ENCODE results near the gene WDR12. TPM values are rescaled to one million over a fixed set of nuclear protein-coding genes. Genes with fewer than 3 reads are reported as not detected.
"Not testable (repeated sequence)": the region's sequence is repeated elsewhere in the genome, so short reads cannot be mapped to it uniquely, and the experiment has no call there.

The WDR12 gene
- 10 to 100 TPM; 39.2 to 53.4 TPM for total RNA-seq
- long read RNA-seq, full-length matches to known transcripts, result 25 of 30 reads
- long read RNA-seq, partial matches to known transcripts, result 2 of 30 reads
- long read RNA-seq, other reads (novel, unspliced or antisense), result 3 of 30 reads

- DNase-seq (peak; percentile 97), ATAC-seq (peak; percentile 98)
- intact Hi-C loops (cut with DNase I), result no loop called here
These were observed at the start of gene WDR12, which contains the start of gene CARF for GRCh38 chr2:202911512-202912341. TSS of gene WDR12 (minus strand) at chr2:202911673. CDS start at chr2:202911476, 197 bp downstream. TSS of gene CARF (plus strand) at chr2:202912275. CDS start at chr2:202941903, 29,628 bp downstream.

- intact Hi-C loops (cut with DNase I), result no loop called here
- DNase-seq, result no peak
- no peak for ATAC-seq
These were observed 49.1 kb upstream of the WDR12 start for GRCh38 chr2:202960524-202960923.

- DNase-seq, result no peak
- ATAC-seq, result no peak
- intact Hi-C loops (cut with DNase I), result no loop called here
These were observed 39.1 kb upstream of the WDR12 start for GRCh38 chr2:202950592-202950991.

GRCh38 chr2:202949333-202949732 is 37.9 kb upstream of the WDR12 start:
- ATAC-seq; intact Hi-C loops (cut with DNase I); DNase-seq: not testable (repeated sequence)

- intact Hi-C loops (cut with DNase I), result no loop called here
- ATAC-seq, result no peak
- no peak for DNase-seq
These were observed 34.0 kb upstream of the WDR12 start for GRCh38 chr2:202945497-202945896.

GRCh38 chr2:202944816-202945215 is 33.3 kb upstream of the WDR12 start:
- intact Hi-C loops (cut with DNase I), result no loop called here
- DNase-seq (no peak), ATAC-seq (no peak)

- intact Hi-C loops (cut with DNase I), result no loop called here
- no peak for ATAC-seq
- DNase-seq, result no peak
These were observed 32.9 kb upstream of the WDR12 start for GRCh38 chr2:202944408-202944807.

GRCh38 chr2:202941771-202942170 is 30.3 kb upstream of the WDR12 start:
- DNase-seq (no peak), ATAC-seq (no peak)
- intact Hi-C loops (cut with DNase I), result no loop called here

- intact Hi-C loops (cut with DNase I), result no loop called here
- ATAC-seq (no peak), DNase-seq (no peak)
These were observed 27.5 kb upstream of the WDR12 start for GRCh38 chr2:202938960-202939359.

- intact Hi-C loops (cut with DNase I), result no loop called here
These were observed 23.0 kb upstream of the WDR12 start for GRCh38 chr2:202934456-202934855.

GRCh38 chr2:202933958-202934357 is 22.5 kb upstream of the WDR12 start:
- intact Hi-C loops (cut with DNase I), result no loop called here
- ATAC-seq, result no peak

More at GRCh38 chr2:202934456-202934855, 23.0 kb upstream of the WDR12 start:
- no peak for DNase-seq
- no peak for ATAC-seq

GRCh38 chr2:202933139-202933510 is 21.7 kb upstream of the WDR12 start:
- DNase-seq, result no peak
- peak in 1 of 2 donors; percentile 38 for ATAC-seq
- intact Hi-C loops (cut with DNase I), result no loop called here

More at GRCh38 chr2:202933958-202934357, 22.5 kb upstream of the WDR12 start:
- DNase-seq, result no peak

GRCh38 chr2:202932425-202933138 is 21.1 kb upstream of the WDR12 start:
- intact Hi-C loops (cut with DNase I), result no loop called here
- ATAC-seq, result peak in 1 of 2 donors; percentile 73
- DNase-seq, result no peak

GRCh38 chr2:202918860-202919259 is 7.4 kb upstream of the WDR12 start:
- ATAC-seq, result no peak
- DNase-seq, result no peak
- intact Hi-C loops (cut with DNase I), result no loop called here

GRCh38 chr2:202912342-202913201 is 1.1 kb upstream of the WDR12 start:
- DNase-seq; intact Hi-C loops (cut with DNase I): not testable (repeated sequence)
- peak; percentile 82 to 90 for ATAC-seq

- intact Hi-C loops (cut with DNase I), result no loop called here
- ATAC-seq (no peak), DNase-seq (no peak)
These were observed 316 bp downstream of the WDR12 start for GRCh38 chr2:202911203-202911511.

- ATAC-seq (no peak), DNase-seq (no peak)
- intact Hi-C loops (cut with DNase I), result no loop called here
These were observed 775 bp downstream of the WDR12 start for GRCh38 chr2:202910698-202911097.

GRCh38 chr2:202910250-202910649 is 1.2 kb downstream of the WDR12 start:
- intact Hi-C loops (cut with DNase I); ATAC-seq: not testable (repeated sequence)

More at GRCh38 chr2:202910250-202910649, 1.2 kb downstream of the WDR12 start:
- not testable (repeated sequence) for DNase-seq

All from left cardiac atrium (tissue), 4 donors.